Activated naive CD8-positive, alpha-beta T cell treated with anti-CD3 and anti-CD28 coated beads, Interleukin-2, amount 10 ng/mL, durations not matched to agents 7 days and 5 days (primary cell): ENCODE data around the gene TOMM20. TPM values are rescaled to one million over a fixed set of nuclear protein-coding genes. Genes with fewer than 3 reads are reported as not detected.

Source experiments
- ATAC-seq: fragments of 150-1000 bp; cut with Tn5 transposase; one replicate; pipeline ENCODE4 v1.10.0; 2021; ENCODE audit warnings: low read depth, moderate library complexity
- POLR2A ChIA-PET: fragments of 350-600 bp; sonication (Branson Sonifier 250); formaldehyde crosslinking; loops from one replicate; lab custom pipeline; 2021; ENCODE audit warnings: antibody characterized with exemption; lab: Charles Lee
- DNase-seq: peaks from one replicate; pipeline ENCODE4 v3.0.0; 2021
- H3K27ac Mint-ChIP-seq: one replicate; pipeline ENCODE4 v1.8.0; 2022; ENCODE audit warnings: mild to moderate bottlenecking, mixed read lengths
- H3K27me3 Mint-ChIP-seq: one replicate; pipeline ENCODE4 v1.8.0; 2022; ENCODE audit warnings: mild to moderate bottlenecking, moderate library complexity, mixed read lengths
- H3K36me3 Mint-ChIP-seq: one replicate; pipeline ENCODE4 v1.8.0; 2021; ENCODE audit warnings: mild to moderate bottlenecking, mixed read lengths
- H3K4me1 Mint-ChIP-seq: one replicate; pipeline ENCODE4 v1.8.0; 2021; ENCODE audit warnings: mixed read lengths
- H3K4me3 Mint-ChIP-seq: one replicate; pipeline ENCODE4 v1.8.0; 2022; ENCODE audit warnings: mild to moderate bottlenecking, moderate library complexity, mixed read lengths
- H3K9me3 Mint-ChIP-seq: one replicate; pipeline ENCODE4 v1.8.0; 2021; ENCODE audit warnings: mixed read lengths
- total RNA-seq, 2 experiments: library from RNA; stranded (reverse); gene quantifications; one replicate each; pipeline ENCODE4 v1.2.3, GENCODE V29; 2021

Gene TOMM20
- total RNA-seq, 2 experiments from 2014 or later, result 81.2 to 95.5 TPM

GRCh38 chr1:235079443-235080296 lies 49.0 kb downstream of the TOMM20 start:
- Mint-ChIP-seq H3K27me3 (no peaks in the 10 kb centered on the region), H3K27ac (peak overlapping the region; percentile 79), H3K4me1 (peaks cover 42% of the 10 kb centered on the region), H3K4me3 (no peak overlapping the region), H3K9me3 (peaks cover 1% of the 10 kb centered on the region), H3K36me3 (peaks cover 2% of the 10 kb centered on the region)
- ATAC-seq (no peak), DNase-seq (no peak)
- POLR2A ChIA-PET, result interaction anchor here (0.7 to 0.9 kb wide), 2 partner anchors 34 to 581 kb away, joined by 3 read pairs; no protein-coding TSS in a partner anchor

DNA sequence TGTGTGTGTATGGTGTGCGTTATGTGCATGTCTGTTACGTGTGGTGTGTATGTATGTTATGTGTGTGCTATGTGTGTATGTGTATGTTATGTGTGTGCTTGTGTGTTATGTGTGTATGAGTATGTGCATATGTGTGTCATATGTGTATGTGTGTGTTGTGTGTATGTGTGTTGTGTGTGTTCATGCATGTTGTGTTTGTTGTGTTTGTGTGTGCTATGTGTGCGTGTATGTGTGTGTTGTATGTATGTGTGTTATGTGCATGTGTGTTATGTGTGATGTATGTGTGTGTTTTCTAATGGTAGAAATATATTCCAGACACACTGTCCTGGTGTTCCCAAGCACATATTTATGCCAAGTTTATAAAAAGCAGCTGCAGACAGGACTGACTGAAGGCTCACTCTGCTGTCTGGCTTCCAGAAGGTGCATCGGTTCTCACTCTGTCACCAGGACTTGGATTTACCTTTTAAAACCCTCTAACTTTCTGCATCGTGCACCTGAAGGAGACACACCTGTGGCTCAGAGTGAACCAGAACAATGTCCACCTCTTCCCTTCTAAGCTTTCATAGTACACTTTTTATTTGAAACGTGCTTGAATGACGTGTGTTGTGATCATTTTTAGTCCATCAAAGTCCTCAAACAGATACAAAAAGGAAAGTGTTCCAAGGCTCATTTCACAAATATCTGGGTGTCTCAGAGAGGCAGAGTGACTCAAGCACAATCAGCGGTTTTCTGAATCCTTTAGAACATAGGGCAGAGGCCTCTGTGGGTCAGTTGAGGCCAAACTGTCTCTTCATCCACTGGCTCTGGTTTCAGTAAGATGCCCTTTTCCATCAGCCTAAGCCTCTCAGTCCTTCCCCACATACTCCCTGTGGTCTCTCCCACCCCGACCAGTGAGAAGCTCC lies 49.9 kb downstream of the TOMM20 start:
- ATAC-seq (no peak), DNase-seq (no peak)
- no peaks in the 10 kb centered on the region for H3K27me3 Mint-ChIP-seq
- H3K9me3 Mint-ChIP-seq, result peaks cover 1% of the 10 kb centered on the region
- H3K27ac Mint-ChIP-seq, result no peak overlapping the region
- peaks cover 39% of the 10 kb centered on the region for H3K4me1 Mint-ChIP-seq
- H3K36me3 Mint-ChIP-seq, result peaks cover 2% of the 10 kb centered on the region
- no peak overlapping the region for H3K4me3 Mint-ChIP-seq
- POLR2A ChIA-PET, result interaction anchor here (0.6 to 1.6 kb wide), 3 partner anchors 153 to 580 kb away, joined by 3 to 4 read pairs (median 4); no protein-coding TSS in a partner anchor

- POLR2A ChIA-PET, result interaction anchor here (0.6 to 1.6 kb wide), 2 partner anchors 152 to 232 kb away, joined by 4 read pairs; no protein-coding TSS in a partner anchor
- H3K4me1 Mint-ChIP-seq, result peaks cover 30% of the 10 kb centered on the region
- ATAC-seq (peak; percentile 56), DNase-seq (no peak)
- H3K4me3 Mint-ChIP-seq, result peak overlapping the region; percentile 4
- peaks cover 2% of the 10 kb centered on the region for H3K36me3 Mint-ChIP-seq
- H3K27ac Mint-ChIP-seq, result peak overlapping the region; percentile 66
- H3K9me3 Mint-ChIP-seq, result peaks cover 1% of the 10 kb centered on the region
- H3K27me3 Mint-ChIP-seq, result no peaks in the 10 kb centered on the region
Observed at GRCh38 chr1:235077571-235078479, 50.8 kb downstream of the TOMM20 start.

DNA sequence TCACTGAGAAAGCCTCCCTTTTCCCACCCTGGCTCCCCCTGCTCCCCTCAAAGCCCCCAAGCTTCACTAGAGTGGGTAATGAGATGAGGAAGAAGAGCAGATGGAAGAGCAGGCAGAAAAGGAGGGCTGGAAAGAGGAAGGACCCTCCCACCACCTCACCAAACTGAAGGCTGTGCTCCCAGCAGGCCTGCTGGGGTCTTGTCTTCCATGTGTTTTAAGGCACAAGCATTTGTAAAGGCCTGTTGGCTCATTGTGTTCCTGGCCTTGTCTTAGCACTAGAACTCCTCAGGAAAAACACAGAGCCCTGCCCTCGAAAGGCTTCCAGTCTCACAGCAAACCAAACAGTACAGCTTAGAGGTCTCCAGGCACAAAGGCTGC lies 51.5 kb downstream of the TOMM20 start:
- no peak overlapping the region for H3K4me3 Mint-ChIP-seq

GRCh38 chr1:235076504-235077162 lies 52.0 kb downstream of the TOMM20 start:
- Mint-ChIP-seq H3K4me3 (no peak overlapping the region), H3K9me3 (peaks cover 1% of the 10 kb centered on the region), H3K4me1 (peaks cover 34% of the 10 kb centered on the region), H3K36me3 (peaks cover 2% of the 10 kb centered on the region), H3K27ac (peak overlapping the region; percentile 49), H3K27me3 (no peaks in the 10 kb centered on the region)
- no peak for ATAC-seq
- DNase-seq, result no peak
- POLR2A ChIA-PET, result interaction anchor here (1.0 to 1.6 kb wide), 2 partner anchors 65 to 231 kb away, joined by 4 read pairs; no protein-coding TSS in a partner anchor

More for the DNA sequence above, 51.5 kb downstream of the TOMM20 start:
- no peaks in the 10 kb centered on the region for H3K27me3 Mint-ChIP-seq
- peaks cover 32% of the 10 kb centered on the region for H3K4me1 Mint-ChIP-seq
- ATAC-seq, result no peak
- H3K27ac Mint-ChIP-seq, result peak overlapping the region; percentile 66
- peaks cover 2% of the 10 kb centered on the region for H3K36me3 Mint-ChIP-seq
- no peak for DNase-seq
- POLR2A ChIA-PET, result interaction anchor here (1.0 to 1.6 kb wide), 2 partner anchors 66 to 232 kb away, joined by 4 read pairs; no protein-coding TSS in a partner anchor
- peaks cover 1% of the 10 kb centered on the region for H3K9me3 Mint-ChIP-seq

- Mint-ChIP-seq H3K4me3 (no peak overlapping the region), H3K27me3 (no peaks in the 10 kb centered on the region), H3K9me3 (peaks cover 1% of the 10 kb centered on the region), H3K36me3 (peaks cover 2% of the 10 kb centered on the region), H3K27ac (no peak overlapping the region), H3K4me1 (peaks cover 30% of the 10 kb centered on the region)
- POLR2A ChIA-PET, result no interaction called here
- ATAC-seq, result no peak
- no peak for DNase-seq
Observed at GRCh38 chr1:235075777-235076308, 52.8 kb downstream of the TOMM20 start.

GRCh38 chr1:235075048-235075776 lies 53.4 kb downstream of the TOMM20 start:
- H3K9me3 Mint-ChIP-seq, result peaks cover under 1% of the 10 kb centered on the region
- H3K36me3 Mint-ChIP-seq, result peaks cover 1% of the 10 kb centered on the region
- H3K27ac Mint-ChIP-seq, result peak overlapping the region; percentile 23
- H3K27me3 Mint-ChIP-seq, result no peaks in the 10 kb centered on the region
- DNase-seq (no peak), ATAC-seq (peak; percentile 41)
- peak overlapping the region; percentile 12 for H3K4me3 Mint-ChIP-seq
- H3K4me1 Mint-ChIP-seq, result peaks cover 29% of the 10 kb centered on the region
- POLR2A ChIA-PET, result no interaction called here

GRCh38 chr1:235074523-235075047 lies 54.1 kb downstream of the TOMM20 start:
- ATAC-seq (no peak), DNase-seq (no peak)
- POLR2A ChIA-PET, result interaction anchor here (1.1 kb wide), 1 partner anchor 9 kb away, joined by 3 read pairs; no protein-coding TSS in a partner anchor
- Mint-ChIP-seq H3K27me3 (no peaks in the 10 kb centered on the region), H3K27ac (peak overlapping the region; percentile 7), H3K9me3 (no peaks in the 10 kb centered on the region), H3K4me1 (peaks cover 23% of the 10 kb centered on the region), H3K36me3 (no peaks in the 10 kb centered on the region), H3K4me3 (no peak overlapping the region)

DNA sequence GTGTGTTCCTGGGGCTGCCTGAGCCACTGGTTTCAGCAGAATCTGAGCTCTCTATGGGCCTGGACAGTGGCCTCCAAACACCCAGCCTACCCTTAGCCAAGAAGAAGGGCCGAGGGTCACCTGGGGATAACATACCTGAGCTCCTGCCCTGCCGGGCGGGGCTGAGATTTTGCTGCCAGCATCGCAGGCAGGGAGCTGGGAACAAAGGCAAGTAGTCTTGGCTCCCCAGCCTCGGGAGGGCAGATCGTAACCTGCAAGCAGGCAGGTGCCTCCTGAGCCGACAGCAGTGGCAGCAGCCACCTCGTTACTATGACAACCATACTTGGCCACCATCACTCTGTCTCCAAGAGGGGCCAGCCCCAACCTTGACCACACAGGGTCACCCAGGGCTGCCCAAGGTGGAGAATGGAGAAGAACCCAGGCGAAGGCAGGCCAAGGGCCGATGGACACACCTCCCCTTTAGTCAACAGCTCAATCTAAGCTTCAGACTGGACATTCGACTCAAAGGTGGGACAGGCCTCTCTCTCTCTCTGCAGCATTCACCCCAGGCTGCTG lies 54.6 kb downstream of the TOMM20 start:
- Mint-ChIP-seq H3K9me3 (no peaks in the 10 kb centered on the region), H3K4me3 (no peak overlapping the region), H3K27me3 (no peaks in the 10 kb centered on the region), H3K36me3 (no peaks in the 10 kb centered on the region), H3K4me1 (peaks cover 23% of the 10 kb centered on the region), H3K27ac (no peak overlapping the region)
- DNase-seq, result no peak
- no peak for ATAC-seq
- POLR2A ChIA-PET, result interaction anchor here (1.1 kb wide), 1 partner anchor 10 kb away, joined by 3 read pairs; no protein-coding TSS in a partner anchor

DNA sequence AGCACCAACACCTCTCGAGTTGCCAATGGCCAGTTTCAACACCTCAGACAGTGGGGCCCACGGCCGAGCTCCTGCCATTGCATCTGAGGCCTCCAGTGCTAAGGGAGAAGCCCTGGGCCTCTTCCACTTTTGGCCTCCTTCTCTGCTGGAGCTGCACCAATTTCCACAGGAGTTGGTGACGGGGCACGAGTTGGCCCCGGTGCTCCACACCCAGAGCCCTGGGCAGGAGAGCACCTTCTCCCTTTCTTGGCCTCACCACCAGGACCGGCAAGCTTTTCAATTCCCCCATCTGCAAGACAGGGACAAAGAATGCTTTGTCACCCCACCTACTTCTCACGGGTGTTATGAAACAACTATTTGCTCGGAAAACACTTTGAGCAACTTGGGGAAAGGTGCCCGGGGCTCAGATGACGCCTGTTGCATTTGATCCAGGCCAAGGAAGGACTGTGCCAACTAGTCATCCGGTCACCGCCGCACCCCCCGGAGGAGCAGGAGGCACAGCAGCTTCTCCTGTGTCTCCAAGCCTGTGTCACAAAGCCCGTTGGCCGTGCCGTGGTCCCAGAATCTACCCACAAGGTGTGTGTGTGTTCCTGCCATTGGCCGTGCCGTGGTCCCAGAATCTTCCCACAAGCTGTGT lies 55.2 kb downstream of the TOMM20 start:
- H3K27ac Mint-ChIP-seq, result no peak overlapping the region
- POLR2A ChIA-PET, result interaction anchor here (0.6 to 1.1 kb wide), 2 partner anchors 10 to 459 kb away, joined by 3 to 4 read pairs; no protein-coding TSS in a partner anchor

More for the DNA sequence above, 55.2 kb downstream of the TOMM20 start:
- Mint-ChIP-seq H3K27me3 (peaks cover 1% of the 10 kb centered on the region), H3K4me3 (no peak overlapping the region), H3K9me3 (no peaks in the 10 kb centered on the region), H3K4me1 (peaks cover 23% of the 10 kb centered on the region), H3K36me3 (no peaks in the 10 kb centered on the region)
- no peak for ATAC-seq
- no peak for DNase-seq
